Endothelial cell of umbilical vein (primary cell): Measurements from ENCODE around the gene FRY.

Source experiments
- POLR2AphosphoS5 ChIP-seq: IDR thresholded peaks from 2 replicates; pipeline ENCODE4 v1.6.1; 2012; ENCODE audit warnings: low read depth, mild to moderate bottlenecking, control low read depth, low read length, moderate library complexity; ENCODE audit not compliant: insufficient read depth
- TF ChIP-seq, protein P1 (sequence below), 2 donors: IDR thresholded peaks; 1 replicate in 1 of 2; 2 replicates in 1 of 2; pipeline ENCODE4 v1.5.1; 2011; ENCODE audit warnings: low read length in 2 of 2, mild to moderate bottlenecking in 2 of 2, moderate library complexity in 2 of 2, control low read depth in 1 of 2, inconsistent platforms in 1 of 2, low read depth in 1 of 2; ENCODE audit not compliant: insufficient read depth in 1 of 2; ENCODE audit errors: extremely low read depth in 1 of 2

DNA sequence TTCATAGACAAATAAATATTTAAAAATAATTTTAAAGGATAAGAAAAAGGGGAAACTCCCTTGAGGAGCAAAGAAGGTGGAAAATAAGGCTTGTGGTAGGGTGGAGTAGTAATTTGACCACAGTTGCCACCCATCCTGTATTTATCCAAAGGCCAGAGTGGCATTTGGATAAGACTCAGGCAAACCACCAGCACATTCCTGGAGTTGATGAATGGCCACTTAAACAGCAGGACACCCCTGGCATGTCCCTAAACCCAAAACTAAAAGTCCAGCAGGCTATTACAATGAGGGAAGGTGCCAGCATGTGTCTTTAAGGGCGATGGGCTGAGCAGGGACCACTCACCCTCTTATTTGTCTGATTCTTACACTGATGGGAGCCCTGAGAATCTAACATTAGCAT lies 9.8 kb upstream of the FRY start:
- TF ChIP-seq, protein P1, sequence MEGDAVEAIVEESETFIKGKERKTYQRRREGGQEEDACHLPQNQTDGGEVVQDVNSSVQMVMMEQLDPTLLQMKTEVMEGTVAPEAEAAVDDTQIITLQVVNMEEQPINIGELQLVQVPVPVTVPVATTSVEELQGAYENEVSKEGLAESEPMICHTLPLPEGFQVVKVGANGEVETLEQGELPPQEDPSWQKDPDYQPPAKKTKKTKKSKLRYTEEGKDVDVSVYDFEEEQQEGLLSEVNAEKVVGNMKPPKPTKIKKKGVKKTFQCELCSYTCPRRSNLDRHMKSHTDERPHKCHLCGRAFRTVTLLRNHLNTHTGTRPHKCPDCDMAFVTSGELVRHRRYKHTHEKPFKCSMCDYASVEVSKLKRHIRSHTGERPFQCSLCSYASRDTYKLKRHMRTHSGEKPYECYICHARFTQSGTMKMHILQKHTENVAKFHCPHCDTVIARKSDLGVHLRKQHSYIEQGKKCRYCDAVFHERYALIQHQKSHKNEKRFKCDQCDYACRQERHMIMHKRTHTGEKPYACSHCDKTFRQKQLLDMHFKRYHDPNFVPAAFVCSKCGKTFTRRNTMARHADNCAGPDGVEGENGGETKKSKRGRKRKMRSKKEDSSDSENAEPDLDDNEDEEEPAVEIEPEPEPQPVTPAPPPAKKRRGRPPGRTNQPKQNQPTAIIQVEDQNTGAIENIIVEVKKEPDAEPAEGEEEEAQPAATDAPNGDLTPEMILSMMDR (IDR thresholded peaks at IDR 0.05; ENCODE audit: extremely low read depth in 1 of 2, insufficient read depth in 1 of 2, low read depth in 1 of 2, low read length in 2 of 2): no peak
- no peak for TF ChIP-seq POLR2AphosphoS5
